Heart left ventricle (tissue), 16 donors: ENCODE data around the gene PREX1. TPM values are rescaled to one million over a fixed set of nuclear protein-coding genes. Genes with fewer than 3 reads are reported as not detected.

Source experiments
- ATAC-seq, 4 donors: fragments of 200-7000 bp; cut with Tn5 transposase; one replicate each; pipeline ENCODE4 v1.9.1; 2020 to 2022; ENCODE audit warnings: moderate library complexity in 4 of 4, mild to moderate bottlenecking in 3 of 4, moderate number of reproducible peaks in 1 of 4
- DNase-seq, 5 donors: peaks; one replicate each; pipeline ENCODE4 v3.0.0-alpha.2; 2020
- H3K27ac ChIP-seq, 12 donors: fragments of 200-600 bp; sonication (generic) in 4 of 12; one replicate each; pipeline versions ENCODE4 v1.5.0 to v1.8.0; 2016 to 2022; ENCODE audit warnings: mild to moderate bottlenecking in 2 of 12
- H3K27me3 ChIP-seq, 9 donors: fragments of 200-600 bp; sonication (generic) in 2 of 9; one replicate each; pipeline versions ENCODE4 v1.5.1 to v1.8.0; 2016 to 2022; ENCODE audit warnings: mild to moderate bottlenecking in 3 of 9
- H3K36me3 ChIP-seq, 9 donors: fragments of 200-600 bp; sonication (generic) in 2 of 9; one replicate each; pipeline versions ENCODE4 v1.5.0 to v1.8.0; 2018 to 2022; ENCODE audit warnings: mild to moderate bottlenecking in 2 of 9
- H3K4me1 ChIP-seq, 12 donors: fragments of 200-600 bp; sonication (generic) in 4 of 12; one replicate each; pipeline versions ENCODE4 v1.5.0 to v1.8.0; 2016 to 2022; ENCODE audit warnings: mild to moderate bottlenecking in 3 of 12
- H3K4me3 ChIP-seq, 12 donors: fragments of 200-600 bp; sonication (generic) in 4 of 12; one replicate each; pipeline versions ENCODE4 v1.5.0 to v1.8.0; 2017 to 2022; ENCODE audit warnings: mild to moderate bottlenecking in 9 of 12, moderate library complexity in 4 of 12
- H3K9me3 ChIP-seq, 12 donors: fragments of 200-600 bp; sonication (generic) in 4 of 12; one replicate each; pipeline versions ENCODE4 v1.5.0 to v1.8.0; 2016 to 2022; ENCODE audit warnings: mild to moderate bottlenecking in 1 of 12
- CTCF ChIP-seq, 12 donors: fragments of 200-600 bp; sonication (generic) in 4 of 12; IDR thresholded peaks; one replicate each; pipeline versions ENCODE4 v1.5.0 to v1.8.0; 2018 to 2022; ENCODE audit warnings: antibody characterized with exemption in 12 of 12, mild to moderate bottlenecking in 5 of 12
- POLR2A ChIP-seq, 2 donors: fragments of 450-650 bp; IDR thresholded peaks; one replicate each; pipeline ENCODE4 v1.6.1; 2017; ENCODE audit warnings: antibody characterized with exemption in 2 of 2, mild to moderate bottlenecking in 2 of 2, moderate library complexity in 2 of 2
- WGBS, 4 donors: extraction: QIAGEN DNeasy Blood & Tissue Kit in 2 of 4; methylation state at CpG; one replicate each; pipeline versions ENCODE4 v1.1.5 to v1.1.7; 2013 to 2018; 5-methylcytosine and 5-hydroxymethylcytosine counted together
- intact Hi-C, 10 donors: fragments of 100-400 bp; cut with DNase I; formaldehyde crosslinking; loops; one replicate each; pipeline versions ENCODE4 v1.11.1 to v1.14.2; 2022
- polyA plus RNA-seq, 2 donors: library from polyadenylated mRNA; stranded (reverse); fragments of 200-250 nt; gene quantifications; one replicate each; pipeline ENCODE4 v1.2.3, GENCODE V29; 2013
- total RNA-seq, 9 donors: library from RNA; depleted of rRNA in 2 of 9; stranded (reverse); fragments of >200 nt in 2 of 9; fragmentation: NEBNext Ultra II Directional in 3 of 9; extraction: Animal tissue kit (Norgen Biotek cat#: 25700) in 3 of 9; gene quantifications; one replicate each; pipeline versions ENCODE4 v1.1.0 to v1.2.4, GENCODE V29; 2016 to 2023
- donor health status: ischemic (EF 13 %, LVEDD 7.1; RV severe dilation, severe dysfunction).
- donor health status: healthy with polysubstance abuse.
- donor health status: DM: no; HTN: yes; CAD: no.
- donor health status: DM: no; HTN: no; CAD: no.
- donor health status: ischemic (EF 25% LVEDD 6.9; RV normal size, moderate dysfunction).
- donor health status: ischemic (EF 25% LVEDD 5.7; RV mildly dilated, moderate dysfunction).
- donor health status: healthy.
- donor health status: DM: yes; HTN: yes; CAD: no.
- donor health status: ischemic (EF 35%, LVEDD 5.7; RV mildly dilated, moderate dysfunction).
- donor health status: nonischemic (EF 11% LVEDD 7.7; RV severe dilation, severe dysfunction).
- donor health status: DM: yes; HTN: yes; CAD: no.
- donor health status: PGD.
- donor health status: ischemic (EF 29% LVEDD 5.4; RV normal size, mild dysfunction).
- donor health status: nonischemic (EF 23%, LVEDD 6.1; RV moderate dilation, normal function).

Gene PREX1
- total and polyA plus RNA-seq, 11 donors = 7.2 to 41.5 (median 11.9) TPM

GRCh38 chr20:48864254-48864653, 36.5 kb upstream of the PREX1 start:
- no peaks in the 10 kb centered on the region for H3K36me3 ChIP-seq
- WGBS, 4 donors = 75 to 83% (median 80%) methylated on average over 5 of the region's 5 CpGs
- peaks cover 0 to 3% (median 0%) of the 10 kb centered on the region in 9 donors for H3K27me3 ChIP-seq
- H3K27ac ChIP-seq = no peak overlapping the region
- no peak overlapping the region for H3K4me3 ChIP-seq
- no peak for ATAC-seq
- H3K4me1 ChIP-seq = peaks cover 0 to 39% (median 0%) of the 10 kb centered on the region in 12 donors
- no peaks in the 10 kb centered on the region for H3K9me3 ChIP-seq
- DNase-seq = no peak
- no peak for TF ChIP-seq CTCF (IDR thresholded peaks at IDR 0.05)
- no peak for TF ChIP-seq POLR2A (IDR thresholded peaks at IDR 0.05)
- intact Hi-C loops = no loop called here

- peaks cover 0 to 58% (median 0%) of the 10 kb centered on the region in 12 donors for H3K4me1 ChIP-seq
- no peak overlapping the region for H3K4me3 ChIP-seq
- ATAC-seq (no peak), DNase-seq (no peak)
- intact Hi-C loops = no loop called here
- H3K36me3 ChIP-seq = no peaks in the 10 kb centered on the region
- WGBS, 4 donors = 89 to 98% (median 91%) methylated on average over 1 of the region's 1 CpG
- H3K27me3 ChIP-seq = peaks cover 0 to 3% (median 0%) of the 10 kb centered on the region in 9 donors
- no peaks in the 10 kb centered on the region for H3K9me3 ChIP-seq
- no peak overlapping the region for H3K27ac ChIP-seq
- no peak for TF ChIP-seq POLR2A (IDR thresholded peaks at IDR 0.05)
- no peak for TF ChIP-seq CTCF (IDR thresholded peaks at IDR 0.05)
Observed at GRCh38 chr20:48862279-48862678, 34.5 kb upstream of the PREX1 start.

GRCh38 chr20:48861444-48861843, 33.6 kb upstream of the PREX1 start:
- intact Hi-C loops = no loop called here
- no peak for DNase-seq
- H3K27me3 ChIP-seq = peaks cover 0 to 3% (median 0%) of the 10 kb centered on the region in 9 donors
- no peak overlapping the region for H3K27ac ChIP-seq
- no peaks in the 10 kb centered on the region for H3K9me3 ChIP-seq
- H3K4me1 ChIP-seq = peaks cover 0 to 58% (median 0%) of the 10 kb centered on the region in 12 donors
- TF ChIP-seq POLR2A (IDR thresholded peaks at IDR 0.05) = no peak
- TF ChIP-seq CTCF (IDR thresholded peaks at IDR 0.05) = no peak
- WGBS, 4 donors = 85 to 95% (median 89%) methylated on average over 2 of the region's 2 CpGs
- H3K36me3 ChIP-seq = no peaks in the 10 kb centered on the region
- ATAC-seq = no peak
- no peak overlapping the region for H3K4me3 ChIP-seq

GRCh38 chr20:48858075-48858790, 30.4 kb upstream of the PREX1 start:
- Histone ChIP-seq H3K9me3 (no peaks in the 10 kb centered on the region), H3K27ac (peak overlapping the region in 2 of 12 donors; percentile 38 to 79), H3K4me3 (no peak overlapping the region), H3K27me3 (no peaks in the 10 kb centered on the region), H3K36me3 (no peaks in the 10 kb centered on the region), H3K4me1 (peaks cover 0 to 74% (median 0%) of the 10 kb centered on the region in 12 donors)
- DNase-seq = peak in 2 of 5 donors; percentile 23 to 41
- WGBS, 4 donors = 58 to 74% (median 66%) methylated on average over 6 of the region's 6 CpGs
- TF ChIP-seq CTCF (IDR thresholded peaks at IDR 0.05) (no peak), POLR2A (IDR thresholded peaks at IDR 0.05) (no peak)
- intact Hi-C loops = no loop called here
- ATAC-seq = peak in 3 of 4 donors; percentile 37 to 62 (median 59)
